Hematopoietic multipotent progenitor cell treated with erythropoietin and hydrocortisone succinate and interleukin-3 and kit ligand, for 6 days (in vitro differentiated cells): ENCODE measurements around the gene CISD3.
A peak's percentile ranks its signal among the peaks of the same experiment; 100 is the strongest.
"Not testable (repeated sequence)": the region's sequence is repeated elsewhere in the genome, so short reads cannot be mapped to it uniquely, and the experiment has no call there.

Source experiments
- DNase-seq: peaks from one replicate; pipeline ENCODE4 v3.0.0-alpha.2; 2015

The CISD3 gene

GRCh38 chr17:38709104-38709820 lies 20.9 kb upstream of the CISD3 start:
- DNase-seq, result no peak

DNA sequence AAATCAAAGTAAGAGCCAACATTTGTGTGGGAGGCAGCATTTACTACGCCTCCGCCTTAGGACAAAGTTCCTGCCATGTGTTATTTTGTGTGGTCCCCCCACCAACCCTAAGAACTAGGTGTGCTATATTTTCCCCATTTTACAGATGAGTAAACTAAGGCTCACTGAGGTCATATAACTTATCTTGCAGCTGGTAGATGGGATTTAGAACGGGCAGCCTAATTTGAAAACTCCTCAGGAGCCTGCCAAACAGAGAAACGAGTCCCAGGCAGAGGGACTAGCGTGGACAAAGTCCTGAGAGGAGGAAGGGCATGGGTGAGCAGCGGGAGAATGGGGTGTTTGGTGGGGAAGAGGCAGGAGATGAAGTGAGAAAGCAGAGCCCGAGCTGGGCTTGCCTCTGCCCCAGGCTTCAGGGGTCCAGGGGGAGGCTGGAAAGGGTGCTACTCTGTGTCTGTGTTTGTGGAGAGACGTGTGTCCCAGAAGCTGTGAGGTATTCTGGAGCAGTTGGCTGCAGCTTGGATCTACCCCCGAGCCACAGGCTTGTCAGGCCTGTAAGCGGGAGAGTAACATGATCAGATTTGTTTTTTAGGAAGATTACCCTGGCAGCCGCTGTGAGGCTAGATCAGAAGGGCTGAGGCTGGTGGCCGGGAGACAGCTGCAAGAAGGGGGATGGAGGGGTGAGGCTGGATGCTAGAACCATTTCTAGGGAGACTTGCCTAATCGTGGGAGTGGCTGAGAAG lies 20.1 kb upstream of the CISD3 start:
- no peak for DNase-seq

DNA sequence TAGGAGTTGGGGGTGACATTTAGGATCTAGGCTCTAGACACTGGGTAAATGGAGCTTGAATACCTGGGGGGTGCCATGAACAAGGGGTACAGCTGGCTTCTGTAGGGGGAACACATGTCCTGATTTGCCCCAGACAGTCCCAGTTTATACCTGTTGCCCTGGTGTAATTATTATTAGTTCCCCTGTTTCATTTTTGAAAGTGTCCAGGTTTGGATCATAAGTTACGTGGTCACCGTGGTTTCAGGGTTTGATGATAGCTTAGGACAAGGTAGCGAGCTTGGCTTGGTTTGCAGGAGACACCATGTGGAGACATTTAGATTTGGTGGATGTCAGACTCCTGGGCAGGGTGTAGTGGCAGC lies 19.6 kb upstream of the CISD3 start:
- DNase-seq, result no peak

- no peak for DNase-seq
These were observed 19.2 kb upstream of the CISD3 start for GRCh38 chr17:38710985-38711384.

- DNase-seq, result no peak
These were observed 18.2 kb upstream of the CISD3 start for GRCh38 chr17:38711792-38712571.

GRCh38 chr17:38712593-38712992 lies 17.5 kb upstream of the CISD3 start:
- no peak for DNase-seq

- no peak for DNase-seq
These were observed 16.6 kb upstream of the CISD3 start for GRCh38 chr17:38713456-38714075.

DNA sequence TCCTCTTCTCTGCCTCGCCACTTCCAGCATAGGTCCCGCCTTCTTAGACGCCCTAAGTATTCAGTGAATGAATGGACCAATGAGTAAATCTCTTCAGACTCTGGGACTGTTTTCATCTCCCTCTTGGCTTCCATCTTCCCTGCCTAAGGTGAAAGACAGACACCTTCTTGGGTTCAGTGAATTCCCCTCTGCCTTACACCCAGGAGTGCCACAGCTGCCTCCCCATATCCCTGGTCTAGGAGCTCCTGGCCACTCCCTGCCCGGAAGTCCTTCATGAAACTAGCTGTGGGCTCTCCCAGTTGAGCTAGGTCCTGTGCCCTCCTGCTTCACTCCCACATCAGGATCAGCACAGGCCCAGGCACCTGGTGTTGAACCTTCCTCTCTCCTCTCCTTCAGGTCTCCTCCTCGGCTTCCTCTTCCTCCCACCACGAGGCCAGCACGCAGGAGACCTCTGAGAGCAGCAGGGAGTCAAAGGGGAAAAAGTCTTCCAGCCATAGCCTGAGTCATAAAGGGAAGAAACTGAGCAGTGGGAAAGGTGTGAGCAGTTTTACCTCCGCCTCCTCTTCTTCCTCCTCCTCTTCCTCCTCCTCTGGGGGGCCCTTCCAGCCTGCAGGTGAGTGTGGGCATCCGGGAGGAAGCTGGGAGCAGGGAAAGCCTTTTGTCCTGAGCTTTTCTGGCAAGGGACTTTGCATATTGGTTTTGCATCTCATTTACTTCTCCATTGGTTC lies 14.8 kb upstream of the CISD3 start:
- DNase-seq, result no peak

DNA sequence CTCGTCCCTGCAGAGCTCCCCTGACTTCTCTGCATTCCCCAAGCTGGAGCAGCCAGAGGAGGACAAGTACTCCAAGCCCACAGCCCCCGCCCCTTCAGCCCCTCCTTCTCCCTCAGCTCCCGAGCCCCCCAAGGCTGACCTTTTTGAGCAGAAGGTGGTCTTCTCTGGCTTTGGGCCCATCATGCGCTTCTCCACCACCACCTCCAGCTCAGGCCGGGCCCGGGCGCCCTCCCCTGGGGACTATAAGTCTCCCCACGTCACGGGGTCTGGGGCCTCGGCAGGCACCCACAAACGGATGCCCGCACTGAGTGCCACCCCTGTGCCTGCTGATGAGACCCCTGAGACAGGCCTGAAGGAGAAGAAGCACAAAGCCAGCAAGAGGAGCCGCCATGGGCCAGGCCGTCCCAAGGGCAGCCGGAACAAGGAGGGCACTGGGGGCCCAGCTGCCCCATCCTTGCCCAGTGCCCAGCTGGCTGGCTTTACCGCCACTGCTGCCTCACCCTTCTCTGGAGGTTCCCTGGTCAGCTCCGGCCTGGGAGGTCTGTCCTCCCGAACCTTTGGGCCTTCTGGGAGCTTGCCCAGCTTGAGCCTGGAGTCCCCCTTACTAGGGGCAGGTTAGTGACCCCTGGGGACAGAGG lies 13.7 kb upstream of the CISD3 start:
- no peak for DNase-seq

DNA sequence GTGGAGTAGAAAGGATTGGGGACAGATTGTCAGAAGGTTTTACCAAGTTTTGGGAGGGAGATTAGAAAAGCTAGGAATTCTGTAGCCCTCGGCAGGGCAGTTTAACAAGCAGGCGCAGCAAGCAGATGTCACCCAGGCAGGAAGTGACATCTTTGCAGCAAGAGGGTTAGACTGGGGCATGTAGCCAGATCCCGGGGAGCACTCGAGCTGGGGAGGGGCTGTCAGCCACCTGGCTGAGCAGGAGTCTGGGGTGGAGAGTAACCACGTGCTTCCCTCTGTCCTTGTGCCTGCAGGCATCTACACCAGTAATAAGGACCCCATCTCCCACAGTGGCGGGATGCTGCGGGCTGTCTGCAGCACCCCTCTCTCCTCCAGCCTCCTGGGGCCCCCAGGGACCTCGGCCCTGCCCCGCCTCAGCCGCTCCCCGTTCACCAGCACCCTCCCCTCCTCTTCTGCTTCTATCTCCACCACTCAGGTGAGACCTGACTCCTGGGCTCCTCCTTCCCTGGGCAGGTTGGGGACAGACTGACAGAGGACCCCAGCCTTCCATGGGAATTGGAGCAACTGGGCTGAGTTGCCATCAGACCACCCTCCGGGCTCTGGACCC lies 12.9 kb upstream of the CISD3 start:
- DNase-seq, result no peak

- DNase-seq, result no peak
These were observed 10.7 kb upstream of the CISD3 start for GRCh38 chr17:38719289-38719942.

DNA sequence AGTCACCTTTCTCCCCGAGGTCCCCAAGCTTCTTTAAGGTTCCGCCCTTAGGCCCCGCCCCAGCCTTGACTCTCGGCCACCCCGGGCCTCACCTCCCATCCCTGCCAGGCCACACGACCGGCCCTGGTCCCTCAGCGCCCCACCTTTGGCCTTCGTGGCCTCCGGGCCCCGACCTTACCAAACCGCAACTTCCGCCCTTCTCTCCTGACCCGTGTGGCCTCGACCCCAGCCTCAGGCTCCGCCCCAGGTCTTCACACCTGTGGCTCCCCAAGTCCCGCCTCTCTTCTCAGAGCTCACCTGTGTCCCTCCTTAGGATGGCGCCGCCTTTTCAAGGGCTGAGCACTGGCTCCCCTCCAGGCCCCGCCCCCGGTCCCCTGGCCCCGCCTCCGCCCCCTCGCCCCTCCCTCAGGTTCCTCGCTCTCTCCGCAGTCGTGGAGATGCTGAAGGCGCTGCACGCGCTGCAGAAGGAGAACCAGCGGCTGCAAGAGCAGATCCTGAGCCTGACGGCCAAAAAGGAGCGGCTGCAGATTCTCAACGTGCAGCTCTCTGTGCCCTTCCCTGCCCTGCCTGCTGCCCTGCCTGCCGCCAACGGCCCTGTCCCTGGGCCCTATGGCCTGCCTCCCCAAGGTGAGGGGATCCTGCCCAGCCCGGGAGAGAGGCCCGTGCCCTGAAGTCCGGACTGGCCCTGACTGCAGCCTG lies 10.0 kb upstream of the CISD3 start:
- no peak for DNase-seq

GRCh38 chr17:38720941-38721340 lies 9.2 kb upstream of the CISD3 start:
- no peak for DNase-seq

- DNase-seq, result no peak
These were observed 8.3 kb upstream of the CISD3 start for GRCh38 chr17:38721802-38722201.

DNA sequence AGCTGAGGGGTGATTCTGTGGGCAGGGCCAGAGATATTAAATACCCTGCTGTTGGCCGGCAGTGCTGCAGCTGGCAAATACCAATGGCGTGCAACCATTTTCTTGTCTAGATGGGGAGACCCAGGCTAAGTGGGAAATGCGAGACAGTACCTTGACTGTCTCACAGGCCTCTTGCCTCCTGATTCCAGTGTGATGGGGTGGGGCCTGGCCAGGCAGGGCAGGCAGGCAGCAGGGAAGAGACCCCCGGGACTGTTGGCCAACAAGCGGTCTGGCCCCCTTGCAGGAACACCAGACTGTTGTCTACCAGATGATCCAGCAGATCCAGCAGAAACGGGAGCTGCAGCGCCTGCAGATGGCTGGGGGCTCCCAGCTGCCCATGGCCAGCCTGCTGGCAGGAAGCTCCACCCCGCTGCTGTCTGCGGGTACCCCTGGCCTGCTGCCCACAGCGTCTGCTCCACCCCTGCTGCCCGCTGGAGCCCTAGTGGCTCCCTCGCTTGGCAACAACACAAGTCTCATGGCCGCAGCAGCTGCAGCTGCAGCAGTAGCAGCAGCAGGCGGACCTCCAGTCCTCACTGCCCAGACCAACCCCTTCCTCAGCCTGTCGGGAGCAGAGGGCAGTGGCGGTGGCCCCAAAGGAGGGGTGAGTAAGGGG lies 5.7 kb upstream of the CISD3 start:
- peak; percentile 79 for DNase-seq

DNA sequence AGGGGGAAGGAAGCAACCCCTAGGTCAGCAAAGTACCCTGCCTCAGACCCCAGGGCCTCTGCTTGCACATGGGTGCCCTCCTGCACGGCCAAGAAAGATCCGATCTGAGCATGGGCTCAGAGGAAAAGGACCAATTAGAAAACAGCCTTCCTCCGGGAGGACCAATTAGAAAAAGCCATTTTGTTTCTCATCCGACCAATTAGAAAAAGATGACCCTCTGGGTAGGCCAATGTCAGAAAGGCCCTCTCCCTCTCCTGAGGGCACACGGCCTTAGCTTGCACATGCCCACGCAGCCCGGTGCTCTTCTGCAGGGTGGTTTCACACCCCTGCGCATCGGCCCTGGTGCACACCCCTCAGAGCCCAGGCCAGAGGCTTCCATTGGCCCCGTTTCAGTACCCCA lies 5.1 kb upstream of the CISD3 start:
- DNase-seq, result no peak

DNA sequence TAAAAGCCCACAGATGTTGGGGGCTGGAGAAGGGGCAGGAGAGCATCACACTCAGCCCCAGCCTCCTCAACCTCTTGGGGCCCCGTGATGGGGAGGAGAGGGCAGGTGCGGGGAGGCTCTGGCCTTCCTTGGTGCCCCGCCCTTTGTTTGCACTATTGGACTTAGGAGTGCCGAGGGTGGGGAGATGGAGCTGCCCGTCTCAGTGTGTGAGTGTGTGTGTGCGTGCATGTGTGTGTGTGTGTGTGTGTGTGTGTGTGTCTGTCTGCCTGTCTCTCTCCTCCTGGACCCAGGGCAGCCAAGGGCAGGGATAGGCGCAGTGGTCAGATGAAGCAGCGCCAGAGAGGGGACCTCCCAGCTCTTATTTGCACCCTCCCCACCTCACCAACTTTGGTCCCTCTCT lies 4.0 kb upstream of the CISD3 start:
- DNase-seq, result not testable (repeated sequence)

- DNase-seq, result no peak
These were observed 2.4 kb upstream of the CISD3 start for GRCh38 chr17:38727736-38728135.

DNA sequence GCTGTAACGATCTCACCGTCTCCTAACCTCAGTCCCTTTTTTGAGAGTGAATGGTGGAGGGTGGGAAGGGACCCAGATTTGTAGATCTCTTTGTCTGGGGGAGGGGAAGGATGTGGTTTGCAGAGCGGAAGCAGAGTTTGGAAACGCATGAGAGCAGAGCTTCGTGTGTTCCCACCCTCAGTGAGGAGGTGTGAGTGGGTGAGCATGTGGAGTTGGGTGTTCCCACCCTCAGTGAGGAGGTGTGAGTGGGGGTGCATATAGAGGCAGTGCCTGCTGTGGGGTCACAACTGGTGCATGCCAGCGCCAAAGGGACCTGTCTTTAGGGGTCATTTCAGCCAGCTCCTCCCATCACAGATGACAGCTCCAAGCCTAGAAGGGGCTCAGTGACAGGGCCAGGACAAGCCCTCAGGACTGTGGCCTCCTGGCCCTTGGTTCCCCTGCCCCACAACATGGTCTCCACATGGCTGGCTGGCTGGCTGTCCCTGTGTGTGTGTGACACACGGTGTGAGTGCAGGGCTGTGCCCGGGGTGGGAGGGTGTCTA lies 1.8 kb upstream of the CISD3 start:
- peak; percentile 55 for DNase-seq
